Measurements from ENCODE around the gene TEX9.
A peak's percentile ranks its signal among the peaks of the same experiment; 100 is the strongest.
"Not testable (repeated sequence)": the region's sequence is repeated elsewhere in the genome, so short reads cannot be mapped to it uniquely, and the experiment has no call there.

TEX9 gene
- 0.10 to 1.0 (median 0.46) reads per million in 18 experiments for total RNA-seq

DNA sequence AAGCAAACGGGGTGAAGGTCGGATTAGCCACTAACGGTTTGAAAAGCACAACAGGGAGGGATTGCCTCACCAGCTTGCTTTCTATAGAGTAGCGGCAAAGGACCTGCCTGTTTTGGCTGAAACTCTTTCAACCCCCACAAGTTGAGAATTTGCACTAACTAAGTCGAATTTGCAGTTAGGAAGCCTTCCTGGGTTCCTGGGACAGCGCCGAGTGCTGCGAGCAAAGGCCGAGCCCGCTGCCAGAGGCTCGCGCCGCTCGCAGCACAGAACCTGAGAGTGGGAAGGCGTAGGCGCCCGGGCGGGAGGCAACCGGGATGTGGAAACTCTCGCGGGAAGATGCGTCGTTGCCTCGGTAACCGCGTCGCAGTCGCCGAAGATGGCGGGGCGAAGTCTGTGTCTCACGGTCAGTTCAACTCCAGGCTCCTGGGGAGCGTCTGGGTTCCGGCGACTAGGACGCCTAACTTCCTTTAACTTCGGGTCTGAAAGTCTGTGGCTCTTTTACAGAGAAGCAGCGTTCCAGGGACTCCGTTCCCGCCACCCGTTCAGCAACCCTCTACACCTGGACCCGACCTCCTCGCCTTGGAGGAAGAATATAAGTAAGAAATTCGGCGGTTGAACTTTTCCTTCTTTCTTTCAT lies at the start of gene TEX9:
Gene TEX9 (plus strand): TSS at position 352 of the 637 bp plus-strand sequence. CDS start 25 bp downstream, at position 377.
- DNase-seq = peak; percentile 86 to 91

DNA sequence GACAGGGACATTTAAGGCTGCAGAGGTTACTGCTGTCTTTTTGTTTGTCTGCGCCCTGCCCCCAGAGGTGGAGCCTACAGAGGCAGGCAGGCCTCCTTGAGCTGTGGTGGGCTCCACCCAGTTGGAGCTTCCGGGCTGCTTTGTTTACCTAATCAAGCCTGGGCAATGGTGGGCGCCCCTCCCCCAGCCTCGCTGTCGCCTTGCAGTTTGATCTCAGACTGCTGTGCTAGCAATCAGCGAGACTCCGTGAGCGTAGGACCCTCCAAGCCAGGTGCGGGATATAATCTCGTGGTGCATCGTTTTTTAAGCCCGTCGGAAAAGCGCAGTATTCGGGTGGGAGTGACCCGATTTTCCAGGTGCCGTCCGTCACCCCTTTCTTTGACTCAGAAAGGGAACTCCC lies 48.7 kb upstream of the TEX9 start:
- DNase-seq = not testable (repeated sequence)

DNA sequence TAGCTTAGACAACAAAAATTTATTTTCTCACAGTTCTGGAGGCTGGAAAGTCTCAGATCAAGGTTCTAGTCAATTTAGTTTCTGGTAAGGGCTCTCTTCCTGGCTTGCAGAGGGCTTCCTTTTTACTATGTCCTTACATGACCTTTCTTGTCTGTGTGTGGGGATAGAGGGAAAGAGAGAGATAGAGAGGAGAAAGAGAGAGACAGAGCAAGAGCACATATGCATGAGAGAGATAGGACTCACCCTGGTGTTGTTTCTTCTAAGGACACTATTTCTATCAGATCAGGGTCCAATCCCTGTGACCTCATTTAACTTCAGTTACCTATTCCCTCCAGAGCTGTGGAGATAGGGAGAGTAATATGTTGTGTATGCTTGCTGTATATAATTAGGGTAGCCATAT lies 44.9 kb upstream of the TEX9 start:
- DNase-seq = no peak

DNA sequence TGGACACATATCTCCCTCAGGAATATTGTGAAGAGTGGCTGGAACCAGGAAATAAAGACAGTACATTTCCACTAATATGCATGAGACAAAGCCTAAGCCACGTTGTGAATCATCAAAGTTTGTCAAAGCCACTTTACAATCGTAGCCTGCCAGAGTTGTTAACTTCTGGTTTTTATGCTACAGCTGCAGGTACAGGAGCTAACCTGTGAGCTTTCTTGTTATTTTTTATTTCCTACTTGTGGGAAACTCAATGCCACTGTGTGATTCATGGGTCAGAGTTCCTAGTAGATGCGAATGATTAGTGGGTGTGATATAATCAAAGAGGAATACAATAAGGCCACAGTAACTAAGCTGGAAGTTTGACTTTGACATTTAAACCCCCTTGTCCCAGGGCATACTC lies 44.4 kb upstream of the TEX9 start:
- DNase-seq = no peak

DNA sequence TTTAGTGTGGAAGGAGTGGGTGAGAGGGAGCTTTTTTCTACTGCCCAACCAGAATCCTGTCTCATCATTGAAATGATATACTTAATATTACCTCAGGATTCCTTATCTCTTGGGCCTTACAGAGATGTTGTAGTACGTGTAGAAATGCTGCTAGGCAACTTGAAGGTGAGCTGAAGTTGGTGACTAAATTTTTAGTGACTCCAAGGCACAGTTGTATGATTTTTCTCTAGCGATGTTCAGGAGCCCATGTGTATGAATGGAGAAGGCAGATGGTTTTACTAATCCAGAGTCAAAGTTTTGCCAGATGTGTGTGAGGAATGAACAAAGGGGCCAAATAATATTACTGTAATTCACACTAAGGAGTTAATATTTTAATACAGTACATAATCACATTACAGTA lies 42.8 kb upstream of the TEX9 start:
- DNase-seq = no peak

DNA sequence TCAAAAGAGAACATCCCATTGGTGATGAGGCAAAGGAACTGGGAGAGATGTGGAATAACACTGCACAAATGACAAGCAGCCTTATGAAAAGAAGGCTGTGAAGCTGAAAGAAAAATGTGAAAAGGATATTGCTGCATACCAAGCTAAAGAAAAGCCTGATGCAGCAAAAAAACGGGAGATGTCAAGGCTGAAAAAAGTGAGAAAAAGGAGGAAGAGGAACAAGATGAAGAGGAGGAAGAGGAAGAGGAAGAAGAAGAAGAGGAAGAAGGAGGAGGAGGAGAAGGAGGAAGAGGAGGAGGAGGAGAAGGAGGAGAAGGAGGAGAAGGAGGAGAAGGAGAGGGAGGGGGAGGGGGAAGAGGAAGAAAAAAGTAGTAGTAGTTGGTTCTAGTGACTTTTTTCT lies 41.8 kb upstream of the TEX9 start:
- no peak for DNase-seq

DNA sequence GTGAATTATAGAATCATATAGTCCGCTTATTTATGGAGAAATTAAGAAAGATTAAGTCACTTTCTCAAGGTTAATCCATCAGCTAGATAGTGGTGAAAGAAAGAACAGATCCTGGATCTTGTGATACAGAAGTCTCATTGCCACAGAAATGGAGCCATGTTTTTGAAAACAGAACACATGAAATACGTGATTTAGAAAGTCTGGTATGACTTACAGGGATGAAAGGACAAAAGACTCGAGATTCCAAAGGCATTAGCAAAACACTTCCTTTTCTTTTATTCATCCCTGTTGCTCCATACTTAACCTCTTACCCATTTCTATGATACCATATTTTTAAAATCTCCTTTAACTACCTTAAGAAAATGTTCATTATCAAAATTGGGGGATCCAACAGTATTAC lies 40.0 kb upstream of the TEX9 start:
- no peak for DNase-seq

DNA sequence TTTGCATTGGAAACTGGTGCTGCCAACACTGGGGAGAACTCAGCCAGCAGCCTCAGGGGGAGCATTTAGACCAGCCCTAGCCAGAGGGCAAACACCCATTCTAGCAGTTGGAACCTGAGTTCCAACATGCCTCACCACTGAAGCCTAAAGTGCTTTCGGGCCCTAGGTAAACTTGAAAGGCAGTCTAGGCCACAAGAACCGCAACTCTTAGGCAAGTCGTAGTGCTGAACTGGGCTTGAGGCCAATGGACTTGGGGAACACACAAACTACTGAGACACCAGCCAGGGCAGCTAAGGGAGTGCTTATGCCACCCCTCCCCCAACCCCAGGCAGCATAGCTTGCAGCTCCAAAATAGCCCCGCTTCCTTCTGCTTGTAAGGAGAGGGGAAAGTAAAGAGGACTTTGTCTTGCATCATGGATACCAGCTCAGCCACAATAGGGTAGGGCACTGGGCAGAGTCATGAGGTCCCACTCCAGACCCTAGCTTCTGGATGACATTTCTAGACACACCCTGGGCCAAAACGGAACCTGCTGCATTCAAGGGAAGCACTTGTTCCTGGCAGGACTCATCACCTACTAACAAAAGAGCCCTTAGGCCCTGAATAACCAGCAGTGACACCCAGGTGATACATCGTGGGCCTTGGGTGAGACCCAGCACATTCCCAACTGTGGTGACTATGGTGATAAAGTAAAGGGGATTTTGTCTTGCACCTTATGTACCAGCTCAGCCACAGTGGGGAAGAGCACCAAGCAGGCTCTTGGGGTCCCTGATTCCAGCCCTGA lies 37.3 kb upstream of the TEX9 start:
- no peak for DNase-seq

DNA sequence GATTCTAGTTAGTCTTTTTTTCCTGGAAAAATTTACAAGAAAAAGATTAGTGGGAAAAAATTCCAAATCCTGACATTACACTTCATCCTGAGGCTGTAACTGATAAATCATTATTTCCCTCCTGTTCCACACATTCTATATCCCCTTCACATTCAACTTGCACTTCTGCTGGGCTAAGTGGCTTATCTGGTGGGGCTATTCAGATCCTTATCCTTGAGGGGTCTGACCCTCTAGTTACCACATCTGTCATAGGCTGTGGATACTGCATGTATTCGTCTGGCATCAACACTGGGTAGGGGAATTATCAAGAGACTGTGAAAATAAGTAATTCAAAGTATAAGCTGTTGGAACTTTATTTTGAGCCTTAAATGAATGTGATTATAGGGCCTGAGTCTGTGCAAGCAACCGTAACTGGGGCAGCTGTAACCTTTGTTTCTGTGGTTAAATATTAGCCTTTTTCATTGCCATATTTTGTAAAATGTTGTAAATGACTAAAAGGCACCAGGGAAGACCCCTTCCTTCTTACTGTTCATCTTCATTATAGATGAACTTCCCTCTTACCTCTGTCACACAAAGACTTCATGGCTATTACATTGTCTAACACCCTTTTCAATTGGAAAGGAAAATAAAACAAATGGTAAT lies 28.0 kb upstream of the TEX9 start:
- DNase-seq = no peak

DNA sequence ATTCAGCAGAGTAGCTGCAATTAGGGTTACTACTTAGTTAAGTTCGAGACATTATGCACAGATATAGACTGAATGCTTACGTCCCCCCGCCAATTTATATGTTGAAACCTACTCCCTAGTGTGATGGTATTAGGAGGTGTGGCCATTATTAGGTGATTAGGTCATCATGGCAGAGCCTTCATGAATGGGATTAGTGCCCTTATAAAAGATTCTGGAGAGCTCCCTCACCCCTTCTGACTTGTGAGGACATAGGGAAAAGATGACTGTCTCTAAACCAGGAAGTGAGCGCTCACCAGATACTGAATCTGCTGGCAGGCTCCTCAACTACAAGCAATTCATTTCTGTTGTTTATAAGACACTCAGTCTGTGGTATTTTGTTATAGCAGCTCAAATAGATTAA lies 25.6 kb upstream of the TEX9 start:
- DNase-seq = no peak

DNA sequence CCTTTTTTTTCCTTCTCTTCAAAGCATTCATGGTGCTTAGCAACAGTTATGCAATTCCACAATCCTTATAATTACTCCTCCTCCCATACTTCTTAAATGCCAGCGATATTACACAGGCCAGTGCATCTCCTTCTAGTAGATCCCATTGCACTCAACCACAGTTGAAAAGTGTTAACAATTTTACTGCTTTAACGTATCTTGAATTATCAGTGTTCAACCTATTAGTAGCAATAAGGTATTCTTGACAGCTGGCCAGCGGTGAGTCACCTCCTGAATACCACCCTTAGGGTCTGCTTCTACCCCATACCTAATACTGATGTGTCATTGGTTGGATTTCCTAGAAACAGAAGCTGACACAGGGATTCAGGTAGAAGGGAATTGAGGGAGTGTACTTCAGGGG lies 24.0 kb upstream of the TEX9 start:
- DNase-seq = no peak

DNA sequence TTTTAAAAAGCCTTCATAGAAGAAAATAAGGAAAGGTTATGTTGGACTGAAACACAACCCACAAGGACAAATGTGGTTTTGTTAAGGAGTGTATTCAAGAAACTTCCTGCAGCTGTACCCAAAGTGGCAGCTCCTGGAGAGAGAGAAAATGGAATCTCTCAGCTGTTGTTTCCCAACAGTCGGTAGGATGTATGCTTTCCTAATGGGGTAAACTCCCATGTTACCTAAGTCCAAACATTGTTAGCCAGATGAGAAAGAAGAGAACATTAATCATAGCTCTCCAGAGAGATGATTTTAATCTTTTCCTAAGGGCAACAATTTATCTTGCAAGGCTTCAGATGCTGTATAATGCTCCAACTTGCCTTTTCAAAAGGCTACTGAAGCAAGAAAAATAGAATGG lies 22.6 kb upstream of the TEX9 start:
- no peak for DNase-seq

DNA sequence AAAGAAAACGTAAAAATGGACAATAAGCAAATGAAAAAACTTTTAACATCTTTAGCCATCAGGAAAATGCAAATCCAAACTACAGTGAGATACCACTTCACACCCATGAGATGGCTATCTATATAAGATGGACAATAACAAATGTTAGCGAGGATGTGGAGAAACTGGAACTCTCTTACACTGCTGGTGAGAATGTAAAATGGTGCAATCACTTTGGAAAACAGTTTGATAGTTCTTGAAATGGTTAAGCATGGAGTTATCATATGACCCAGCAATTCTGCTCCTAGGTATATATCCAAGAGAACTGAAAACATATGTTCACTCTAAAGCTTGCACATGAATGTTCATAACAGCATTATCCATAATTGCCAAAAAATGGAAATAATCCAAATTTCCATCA lies 21.3 kb upstream of the TEX9 start:
- no peak for DNase-seq

DNA sequence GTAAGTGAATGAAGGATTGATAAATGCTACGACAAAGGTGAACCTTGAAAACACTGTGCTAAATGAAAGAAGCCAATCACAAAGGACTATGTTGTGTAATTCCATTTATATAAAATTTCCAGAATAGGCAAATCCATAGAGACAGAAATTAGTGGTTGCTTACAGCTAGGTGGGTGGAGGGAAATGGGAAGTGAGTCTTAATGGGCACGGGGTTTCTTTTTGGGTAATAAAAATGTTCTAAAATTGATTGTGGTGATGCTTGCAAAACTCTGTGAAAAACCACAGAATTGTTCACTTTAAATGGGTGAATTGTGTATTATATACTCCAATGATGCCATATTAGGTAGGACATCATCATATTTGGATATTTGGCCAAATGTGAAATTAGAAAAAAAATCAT lies 20.9 kb upstream of the TEX9 start:
- no peak for DNase-seq

DNA sequence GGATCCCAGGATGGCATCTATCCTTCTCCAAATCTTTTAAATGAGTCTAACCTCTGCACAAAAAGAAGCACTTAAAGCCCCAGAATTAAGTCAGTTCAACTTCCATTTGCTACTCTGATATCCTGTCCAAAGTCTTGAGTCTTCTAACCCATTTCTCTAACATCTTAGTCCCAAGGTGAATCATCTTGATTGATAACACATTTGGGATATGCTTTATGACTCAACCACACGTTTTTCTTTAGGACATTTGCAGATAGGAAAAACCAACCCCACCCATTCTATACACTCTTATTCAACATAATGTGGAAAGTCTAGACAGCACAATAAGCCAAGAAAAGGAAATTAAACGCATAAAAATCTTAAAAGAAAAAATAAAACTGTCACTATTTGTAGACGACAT lies 18.8 kb upstream of the TEX9 start:
- no peak for DNase-seq

DNA sequence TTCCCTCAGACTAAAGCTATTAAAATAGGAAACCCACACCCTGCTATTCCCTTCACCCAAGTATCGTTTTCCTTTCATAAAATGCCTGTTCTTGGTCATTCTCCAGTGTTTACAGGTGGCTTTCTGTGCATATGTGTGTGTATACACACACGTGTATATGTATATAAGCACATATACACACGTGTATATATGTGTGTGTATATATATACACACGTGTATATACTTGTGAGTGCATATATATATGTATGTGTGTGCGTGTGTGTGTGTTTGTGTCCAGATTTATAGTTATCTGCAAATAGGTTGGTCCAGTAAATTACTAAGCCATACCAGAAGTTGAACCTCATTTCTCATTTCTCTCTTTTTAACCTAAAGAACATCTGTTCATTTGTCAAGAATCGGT lies 15.7 kb upstream of the TEX9 start:
- no peak for DNase-seq

DNA sequence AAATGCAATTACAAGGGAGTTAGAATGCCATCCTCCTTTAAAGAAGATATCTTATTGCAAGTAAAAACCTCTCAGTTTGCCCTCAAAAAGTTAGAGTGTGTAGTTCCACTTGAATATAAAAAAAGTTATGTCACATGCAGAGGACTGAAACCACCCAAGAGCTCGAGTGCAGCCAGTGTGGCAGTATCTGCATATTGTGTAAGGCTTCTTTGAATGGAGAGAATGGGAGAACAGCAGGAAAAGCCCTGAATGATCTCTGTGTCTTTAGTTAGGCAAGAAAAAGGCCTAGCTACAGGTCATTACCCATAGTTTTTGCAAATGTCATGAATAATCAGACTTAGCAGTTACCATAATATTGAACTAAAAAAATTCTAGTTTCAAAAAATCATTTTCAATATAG lies 13.9 kb upstream of the TEX9 start:
- DNase-seq = no peak

DNA sequence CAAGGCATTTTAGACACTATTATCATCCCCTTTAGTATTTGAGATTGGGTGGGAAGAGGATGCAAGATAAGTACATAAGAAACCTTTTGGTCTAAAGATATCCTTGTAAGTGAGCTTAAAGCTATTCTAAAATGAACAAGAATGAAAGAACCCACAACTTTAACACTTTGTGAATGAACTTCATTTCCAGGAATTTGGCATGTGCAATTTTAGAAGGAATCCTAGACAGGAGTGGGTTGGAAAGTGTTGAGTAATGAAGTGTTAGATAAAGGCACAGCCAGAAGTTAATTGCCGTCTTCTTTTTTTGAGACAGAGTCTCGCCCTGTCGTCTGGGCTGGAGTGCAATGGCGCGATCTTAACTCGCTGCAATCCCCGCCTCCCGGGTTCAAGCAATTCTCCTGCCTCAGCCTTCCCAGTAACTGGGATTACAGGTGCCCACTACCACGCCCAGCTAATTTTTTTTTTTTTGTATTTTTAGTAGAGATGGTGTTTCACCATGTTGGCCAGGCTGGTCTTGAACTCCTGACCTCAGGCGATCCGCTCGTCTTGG lies 13.2 kb upstream of the TEX9 start:
- no peak for DNase-seq

DNA sequence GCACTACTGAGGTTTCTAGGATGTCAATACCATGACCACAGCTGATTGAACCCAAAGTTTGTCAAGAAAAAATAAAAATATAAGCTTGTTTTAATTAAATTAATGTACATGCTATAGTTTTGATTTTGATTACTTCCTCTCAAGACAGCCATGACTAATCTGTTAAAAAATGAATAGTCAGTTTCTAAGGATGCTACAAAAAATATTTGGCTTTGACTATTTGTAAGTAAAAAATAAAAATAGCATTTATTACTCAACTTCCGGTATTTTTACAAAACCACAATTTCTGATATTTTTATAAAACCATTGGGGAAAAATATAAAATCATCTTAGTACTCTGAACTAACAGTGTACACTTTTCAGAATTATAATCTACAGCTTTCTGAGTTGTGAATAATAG lies 12.1 kb upstream of the TEX9 start:
- peak in 1 of 2 donors; percentile 48 for DNase-seq

DNA sequence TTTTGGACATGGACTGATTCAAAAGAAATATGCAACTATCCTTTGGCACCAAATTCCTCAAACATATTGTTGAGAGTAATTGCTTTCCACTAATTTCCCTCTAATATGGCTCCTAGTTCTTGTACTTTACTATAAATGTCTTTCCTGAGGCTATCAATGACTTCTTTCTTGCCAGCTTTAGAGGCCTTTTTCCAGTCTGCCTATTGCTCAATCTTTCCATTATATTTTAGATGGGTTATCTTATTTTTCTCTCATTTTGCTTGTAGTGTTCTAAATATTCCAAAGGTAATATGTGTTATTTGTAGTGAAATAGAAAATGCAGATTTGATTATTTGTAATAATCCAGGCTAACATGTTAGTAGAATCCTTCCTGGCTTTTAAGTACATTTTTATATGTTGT lies 11.5 kb upstream of the TEX9 start:
- no peak for DNase-seq

DNA sequence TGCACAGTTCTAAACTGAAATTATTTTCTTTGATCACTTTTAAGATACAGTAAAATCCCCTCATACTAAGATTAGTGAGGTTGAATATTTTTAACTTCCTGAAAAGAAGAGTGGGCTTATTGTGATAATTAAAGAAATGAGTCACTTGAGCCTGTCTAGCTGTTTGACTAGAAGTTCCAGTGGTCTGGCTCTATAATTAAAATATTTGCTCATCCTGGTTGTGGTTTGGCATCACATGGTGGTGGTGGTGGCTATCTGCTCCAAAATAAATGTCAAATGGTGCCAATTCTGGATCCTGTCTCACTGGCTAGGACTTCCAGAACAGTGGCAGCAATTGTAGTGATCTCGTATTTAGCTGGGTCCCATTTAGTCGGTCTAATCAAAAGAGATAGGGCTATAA lies 8.6 kb upstream of the TEX9 start:
- DNase-seq = peak; percentile 40 to 41

DNA sequence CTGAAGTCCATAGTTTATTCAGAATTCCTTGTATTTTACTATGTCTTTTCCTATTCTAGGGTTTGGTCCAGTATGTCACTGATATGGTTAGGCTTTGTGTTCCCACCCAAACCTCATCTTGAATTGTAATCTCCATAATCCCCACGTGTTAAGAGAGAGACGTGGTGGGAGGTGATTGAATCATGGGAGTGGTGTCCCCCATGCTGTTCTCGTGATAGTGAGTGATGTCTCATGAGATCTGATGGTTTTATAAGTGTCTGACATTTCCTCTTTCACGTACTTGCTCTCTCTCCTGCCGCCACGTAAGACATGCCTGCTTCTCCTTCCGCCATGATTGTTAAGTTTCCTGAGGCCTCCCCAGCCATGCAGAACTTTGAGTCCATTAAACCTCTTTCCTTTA lies 6.6 kb upstream of the TEX9 start:
- DNase-seq = no peak

DNA sequence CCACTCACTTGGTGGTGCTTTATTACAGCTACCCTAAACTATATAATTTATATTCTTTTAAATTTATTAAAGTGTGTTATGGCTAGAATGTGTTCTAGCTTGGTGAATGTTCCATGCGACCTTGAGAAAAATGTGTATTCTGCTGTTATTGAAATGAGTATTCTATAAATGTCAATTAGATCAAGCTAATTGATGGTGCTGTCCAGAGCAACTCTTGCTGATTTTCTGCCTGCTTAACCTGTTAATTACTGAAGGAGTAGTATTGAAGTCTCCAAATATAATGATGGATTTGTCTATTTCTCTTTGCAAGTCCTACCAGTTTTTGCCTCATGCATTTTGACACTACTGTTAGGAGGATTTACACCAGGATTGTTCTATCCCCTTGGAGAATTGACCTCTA lies 3.2 kb upstream of the TEX9 start:
- no peak for DNase-seq

DNA sequence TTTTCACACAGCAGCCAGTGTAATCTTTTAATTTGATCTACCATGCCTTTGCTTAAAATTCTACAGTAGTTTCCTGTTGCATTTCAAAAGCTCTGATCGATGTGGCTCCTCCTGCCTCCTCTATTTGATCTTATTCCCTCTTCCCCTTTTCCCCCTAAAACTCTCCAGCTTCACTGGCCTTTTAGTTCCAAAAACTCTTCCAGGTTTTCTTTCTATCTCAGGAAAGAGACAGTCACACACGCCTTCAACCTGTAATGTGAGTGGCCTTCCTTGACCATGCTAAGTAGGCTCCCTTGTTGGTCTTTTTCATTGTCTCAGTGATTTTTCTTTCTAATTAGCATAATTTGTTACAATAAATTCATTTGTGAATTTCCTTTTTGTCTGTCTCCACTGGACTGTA lies 985 bp downstream of the TEX9 start:
- no peak for DNase-seq

Data from inflammatory macrophage (primary cell).